HCEC 1CT (cell line): ENCODE data around the gene SPAG6.

Experiments
- DNase-seq: peaks from one replicate; pipeline ENCODE4 v3.0.0-alpha.2; 2017

Gene SPAG6

DNA sequence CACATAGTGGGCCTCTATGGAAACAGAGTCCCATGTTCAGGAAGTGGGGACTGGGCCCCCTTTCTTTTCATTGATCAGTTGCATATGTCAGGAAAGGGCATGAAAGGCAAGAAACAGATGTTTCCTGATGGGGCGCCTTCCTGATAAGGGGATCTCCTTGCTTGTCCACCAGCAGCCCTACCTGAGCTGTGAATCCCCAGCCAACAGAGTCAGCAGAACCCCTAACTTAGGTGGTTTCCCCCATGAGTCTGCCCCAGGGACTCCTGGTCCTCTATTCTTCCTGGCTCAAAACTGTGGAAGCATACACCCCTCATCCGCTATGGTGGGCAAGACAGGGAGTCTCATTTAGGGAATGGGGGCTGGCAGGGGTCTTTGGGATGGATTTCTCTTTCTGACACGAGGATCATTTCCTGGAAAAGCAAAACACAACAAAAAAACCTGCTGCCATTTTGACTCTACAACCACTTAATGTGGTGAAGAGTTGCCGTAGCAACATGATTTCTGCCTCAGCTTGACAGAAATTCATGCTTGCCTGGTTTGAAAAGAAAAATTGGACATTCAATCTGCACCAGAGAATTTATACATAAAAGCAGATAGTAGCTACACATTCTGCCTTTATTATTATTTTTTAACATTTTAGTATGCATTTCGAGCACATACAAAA, 119.8 kb downstream of the SPAG6 start:
- no peak for DNase-seq

GRCh38 chr10:22466763-22467334, 121.6 kb downstream of the SPAG6 start:
- DNase-seq: no peak
